ENCODE data around the gene CASP4. TPM values are rescaled to one million over a fixed set of nuclear protein-coding genes. Genes with fewer than 3 reads are reported as not detected.
A peak's percentile ranks its signal among the peaks of the same experiment; 100 is the strongest.

The CASP4 gene
- total RNA-seq, 1 donor from 2014 or later, result 0.86 TPM

- H3K36me3 Mint-ChIP-seq (ENCODE audit: low read depth, unreplicated experiment), result no peaks in the 10 kb centered on the region
- Histone ChIP-seq H3K27me3 (ENCODE audit: insufficient read depth, low read length) (no peaks in the 10 kb centered on the region), H3K36me3 (ENCODE audit: insufficient read depth, low read length) (no peaks in the 10 kb centered on the region), H3K27ac (ENCODE audit: low read depth, low read length) (no peak overlapping the region), H4K20me1 (ENCODE audit: insufficient read depth, low read length) (no peaks in the 10 kb centered on the region), H2AFZ (ENCODE audit: low read depth, low read length) (no peak overlapping the region), H3K4me3 (ENCODE audit: insufficient read depth, low read depth, low read length) (no peak overlapping the region), H3K9me3 (ENCODE audit: insufficient read depth, low read depth, low read length) (no peaks in the 10 kb centered on the region), H3K79me2 (ENCODE audit: insufficient read depth, low read length) (no peaks in the 10 kb centered on the region), H3K4me1 (ENCODE audit: insufficient read depth, low read length) (no peaks in the 10 kb centered on the region), H3K4me2 (ENCODE audit: low read length) (no peak overlapping the region), H3K9ac (ENCODE audit: low read length) (no peak overlapping the region)
- no peak for TF ChIP-seq CTCF (IDR thresholded peaks at IDR 0.05; ENCODE audit: insufficient read depth, low read depth, low read length)
- TF ChIP-seq EZH2 (IDR thresholded peaks at IDR 0.05; ENCODE audit: insufficient read depth, low read length), result no peak
- no peak overlapping the region for H3K27ac Mint-ChIP-seq (ENCODE audit: unreplicated experiment)
- H3K4me1 Mint-ChIP-seq (ENCODE audit: low read depth, unreplicated experiment), result peaks cover 3% of the 10 kb centered on the region
- H3K9me3 Mint-ChIP-seq (ENCODE audit: unreplicated experiment), result no peaks in the 10 kb centered on the region
- H3K4me3 Mint-ChIP-seq (ENCODE audit: unreplicated experiment), result no peak overlapping the region
- no peaks in the 10 kb centered on the region for H3K27me3 Mint-ChIP-seq (ENCODE audit: low read depth, unreplicated experiment)
- no peak for DNase-seq (ENCODE audit: low read depth)
- FAIRE-seq, result no peak
Measured at GRCh38 chr11:105004021-105004420, 35.6 kb upstream of the CASP4 start.

GRCh38 chr11:105003151-105003550 is 34.8 kb upstream of the CASP4 start:
- no peaks in the 10 kb centered on the region for H3K79me2 ChIP-seq (ENCODE audit: insufficient read depth, low read length)
- H4K20me1 ChIP-seq (ENCODE audit: insufficient read depth, low read length), result no peaks in the 10 kb centered on the region
- Mint-ChIP-seq H3K4me1 (ENCODE audit: low read depth, unreplicated experiment) (peaks cover 3% of the 10 kb centered on the region), H3K27ac (ENCODE audit: unreplicated experiment) (no peak overlapping the region), H3K27me3 (ENCODE audit: low read depth, unreplicated experiment) (no peaks in the 10 kb centered on the region), H3K36me3 (ENCODE audit: low read depth, unreplicated experiment) (no peaks in the 10 kb centered on the region), H3K4me3 (ENCODE audit: unreplicated experiment) (no peak overlapping the region), H3K9me3 (ENCODE audit: unreplicated experiment) (no peaks in the 10 kb centered on the region)
- H3K27ac ChIP-seq (ENCODE audit: low read depth, low read length), result no peak overlapping the region
- no peaks in the 10 kb centered on the region for H3K9me3 ChIP-seq (ENCODE audit: insufficient read depth, low read depth, low read length)
- H3K36me3 ChIP-seq (ENCODE audit: insufficient read depth, low read length), result no peaks in the 10 kb centered on the region
- no peaks in the 10 kb centered on the region for H3K4me1 ChIP-seq (ENCODE audit: insufficient read depth, low read length)
- H3K4me2 ChIP-seq (ENCODE audit: low read length), result no peak overlapping the region
- DNase-seq (ENCODE audit: low read depth), result no peak
- no peaks in the 10 kb centered on the region for H3K27me3 ChIP-seq (ENCODE audit: insufficient read depth, low read length)
- H3K9ac ChIP-seq (ENCODE audit: low read length), result no peak overlapping the region
- no peak overlapping the region for H3K4me3 ChIP-seq (ENCODE audit: insufficient read depth, low read depth, low read length)
- FAIRE-seq, result no peak
- TF ChIP-seq EZH2 (IDR thresholded peaks at IDR 0.05; ENCODE audit: insufficient read depth, low read length) (no peak), CTCF (IDR thresholded peaks at IDR 0.05; ENCODE audit: insufficient read depth, low read depth, low read length) (no peak)
- no peak overlapping the region for H2AFZ ChIP-seq (ENCODE audit: low read depth, low read length)

- Mint-ChIP-seq H3K27ac (ENCODE audit: unreplicated experiment) (no peak overlapping the region), H3K27me3 (ENCODE audit: low read depth, unreplicated experiment) (no peaks in the 10 kb centered on the region), H3K4me1 (ENCODE audit: low read depth, unreplicated experiment) (peaks cover 3% of the 10 kb centered on the region), H3K4me3 (ENCODE audit: unreplicated experiment) (no peak overlapping the region), H3K36me3 (ENCODE audit: low read depth, unreplicated experiment) (no peaks in the 10 kb centered on the region), H3K9me3 (ENCODE audit: unreplicated experiment) (no peaks in the 10 kb centered on the region)
- Histone ChIP-seq H3K9me3 (ENCODE audit: insufficient read depth, low read depth, low read length) (no peaks in the 10 kb centered on the region), H3K36me3 (ENCODE audit: insufficient read depth, low read length) (no peaks in the 10 kb centered on the region), H3K79me2 (ENCODE audit: insufficient read depth, low read length) (no peaks in the 10 kb centered on the region), H3K4me1 (ENCODE audit: insufficient read depth, low read length) (no peaks in the 10 kb centered on the region), H3K4me3 (ENCODE audit: insufficient read depth, low read depth, low read length) (no peak overlapping the region), H3K9ac (ENCODE audit: low read length) (no peak overlapping the region), H4K20me1 (ENCODE audit: insufficient read depth, low read length) (no peaks in the 10 kb centered on the region), H3K27ac (ENCODE audit: low read depth, low read length) (no peak overlapping the region), H3K27me3 (ENCODE audit: insufficient read depth, low read length) (no peaks in the 10 kb centered on the region), H2AFZ (ENCODE audit: low read depth, low read length) (no peak overlapping the region), H3K4me2 (ENCODE audit: low read length) (no peak overlapping the region)
- TF ChIP-seq EZH2 (IDR thresholded peaks at IDR 0.05; ENCODE audit: insufficient read depth, low read length) (no peak), CTCF (IDR thresholded peaks at IDR 0.05; ENCODE audit: insufficient read depth, low read depth, low read length) (peak; percentile 26)
- FAIRE-seq (no peak), DNase-seq (ENCODE audit: low read depth) (no peak)
Measured at GRCh38 chr11:105000797-105001196, 32.4 kb upstream of the CASP4 start.

All from astrocyte (in vitro differentiated cells and primary cell).